ENCODE results near the gene TRABD. TPM values are rescaled to one million over a fixed set of nuclear protein-coding genes. Genes with fewer than 3 reads are reported as not detected.
A peak's percentile ranks its signal among the peaks of the same experiment; 100 is the strongest.
"Not testable (repeated sequence)": the region's sequence is repeated elsewhere in the genome, so short reads cannot be mapped to it uniquely, and the experiment has no call there.

Gene TRABD
- total and polyA plus RNA-seq, 5 donors from 2014 or later, result 33.0 to 115 (median 38.6) TPM

GRCh38 chr22:50202130-50202666 is 16.5 kb downstream of the TRABD start:
- no peak for DNase-seq
- peaks cover 18% of the 10 kb centered on the region for H3K36me3 ChIP-seq (ENCODE audit: control insufficient read depth, insufficient read depth, low read length)
- Mint-ChIP-seq H3K9me3 (no peaks in the 10 kb centered on the region), H3K4me3 (peak overlapping the region; percentile 81 to 90 (median 88)), H3K27ac (peak overlapping the region in 2 of 3 donors; percentile 86), H3K4me1 (peaks cover 0 to 42% (median 21%) of the 10 kb centered on the region in 4 donors), H3K27me3 (no peaks in the 10 kb centered on the region), H3K36me3 (peaks cover 8% of the 10 kb centered on the region)
- ATAC-seq (ENCODE audit: low read depth in 2 of 2), result no peak
- H3K9me3 ChIP-seq (ENCODE audit: control insufficient read depth in 2 of 2, low read length in 2 of 2), result no peaks in the 10 kb centered on the region
- no peak overlapping the region for H3K27ac ChIP-seq (ENCODE audit: insufficient read depth, low read length, poor library complexity, severe bottlenecking)
- peak overlapping the region; percentile 41 for H3K4me3 ChIP-seq (ENCODE audit: low read depth, low read length)
- peaks cover 24% of the 10 kb centered on the region for H3K4me1 ChIP-seq (ENCODE audit: control insufficient read depth, insufficient read depth, low read length, poor library complexity, severe bottlenecking)
- H3K27me3 ChIP-seq (ENCODE audit: control insufficient read depth, insufficient read depth, low read length), result no peaks in the 10 kb centered on the region

- Histone ChIP-seq H3K27me3 (ENCODE audit: control insufficient read depth, insufficient read depth, low read length) (no peaks in the 10 kb centered on the region), H3K36me3 (ENCODE audit: control insufficient read depth, insufficient read depth, low read length) (peaks cover 20% of the 10 kb centered on the region), H3K4me3 (ENCODE audit: low read depth, low read length) (no peak overlapping the region), H3K9me3 (ENCODE audit: control insufficient read depth in 2 of 2, low read length in 2 of 2) (no peaks in the 10 kb centered on the region), H3K27ac (ENCODE audit: insufficient read depth, low read length, poor library complexity, severe bottlenecking) (no peak overlapping the region), H3K4me1 (ENCODE audit: control insufficient read depth, insufficient read depth, low read length, poor library complexity, severe bottlenecking) (peaks cover 24% of the 10 kb centered on the region)
- H3K27ac Mint-ChIP-seq, result no peak overlapping the region
- H3K4me3 Mint-ChIP-seq, result peak overlapping the region in 3 of 4 donors; percentile 51 to 87 (median 57)
- no peaks in the 10 kb centered on the region for H3K27me3 Mint-ChIP-seq
- DNase-seq, result no peak
- no peaks in the 10 kb centered on the region for H3K9me3 Mint-ChIP-seq
- H3K36me3 Mint-ChIP-seq, result peaks cover 8% of the 10 kb centered on the region
- H3K4me1 Mint-ChIP-seq, result peaks cover 0 to 42% (median 21%) of the 10 kb centered on the region in 4 donors
- ATAC-seq (ENCODE audit: low read depth in 2 of 2), result no peak
These were observed 17.6 kb downstream of the TRABD start for GRCh38 chr22:50203288-50203687.

- H3K9me3 Mint-ChIP-seq, result no peaks in the 10 kb centered on the region
- DNase-seq, result no peak
- peaks cover 8% of the 10 kb centered on the region for H3K36me3 Mint-ChIP-seq
- H3K4me3 Mint-ChIP-seq, result peak overlapping the region in 1 of 4 donors; percentile 40
- Histone ChIP-seq H3K4me3 (ENCODE audit: low read depth, low read length) (no peak overlapping the region), H3K27ac (ENCODE audit: insufficient read depth, low read length, poor library complexity, severe bottlenecking) (no peak overlapping the region), H3K36me3 (ENCODE audit: control insufficient read depth, insufficient read depth, low read length) (peaks cover 20% of the 10 kb centered on the region), H3K9me3 (ENCODE audit: control insufficient read depth in 2 of 2, low read length in 2 of 2) (no peaks in the 10 kb centered on the region), H3K27me3 (ENCODE audit: control insufficient read depth, insufficient read depth, low read length) (no peaks in the 10 kb centered on the region), H3K4me1 (ENCODE audit: control insufficient read depth, insufficient read depth, low read length, poor library complexity, severe bottlenecking) (peaks cover 18% of the 10 kb centered on the region)
- ATAC-seq (ENCODE audit: low read depth in 2 of 2), result no peak
- no peak overlapping the region for H3K27ac Mint-ChIP-seq
- peaks cover under 1 to 39% (median 20%) of the 10 kb centered on the region in 4 donors for H3K4me1 Mint-ChIP-seq
- H3K27me3 Mint-ChIP-seq, result no peaks in the 10 kb centered on the region
These were observed 18.9 kb downstream of the TRABD start for GRCh38 chr22:50204571-50204970.

- H3K9me3 Mint-ChIP-seq, DNase-seq: not testable (repeated sequence)
- H3K4me3 Mint-ChIP-seq, result peak overlapping the region in 2 of 4 donors; percentile 40 to 74
These were observed 19.3 kb downstream of the TRABD start for GRCh38 chr22:50204998-50205397.

DNA sequence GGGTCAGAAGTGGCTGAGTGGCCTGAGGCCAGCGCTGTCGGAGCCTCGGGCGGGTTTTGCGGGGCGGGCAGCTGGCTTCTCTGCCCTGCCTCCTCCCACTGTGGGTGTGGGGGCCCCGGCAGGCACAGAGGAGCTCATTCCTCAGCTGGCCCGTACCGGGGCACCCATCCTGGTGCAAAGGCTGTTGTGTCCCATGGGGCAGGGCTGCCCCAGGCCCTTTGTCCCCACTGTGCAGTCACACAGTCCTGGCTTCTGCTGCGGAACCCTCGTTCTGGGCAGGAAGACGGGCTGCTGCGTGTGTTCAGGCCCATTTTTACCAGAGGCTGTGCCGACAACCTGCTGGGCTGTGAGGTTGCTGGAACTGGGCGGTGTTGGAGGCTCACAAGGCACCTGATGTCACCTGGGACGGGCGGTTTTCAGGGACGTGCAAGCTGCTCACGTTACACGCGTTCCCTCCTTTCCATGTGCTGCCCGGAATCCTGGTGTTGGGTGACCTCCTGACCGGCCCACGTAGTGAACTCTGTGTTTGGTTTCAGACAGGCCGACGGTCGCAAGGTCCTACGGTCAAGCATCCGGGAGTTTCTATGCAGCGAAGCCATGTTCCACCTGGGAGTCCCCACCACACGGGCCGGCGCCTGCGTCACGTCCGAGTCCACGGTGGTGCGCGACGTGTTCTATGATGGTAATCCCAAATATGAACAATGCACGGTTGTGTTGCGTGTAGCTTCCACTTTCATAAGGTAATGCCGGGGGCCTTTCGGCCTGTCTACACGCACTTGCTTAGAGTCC is 20.3 kb downstream of the TRABD start:
- Mint-ChIP-seq H3K4me3 (peak overlapping the region in 1 of 4 donors; percentile 5), H3K4me1 (peaks cover 5 to 42% (median 25%) of the 10 kb centered on the region in 4 donors), H3K27me3 (no peaks in the 10 kb centered on the region), H3K36me3 (peaks cover 13% of the 10 kb centered on the region), H3K9me3 (no peaks in the 10 kb centered on the region), H3K27ac (no peak overlapping the region)
- Histone ChIP-seq H3K27ac (ENCODE audit: insufficient read depth, low read length, poor library complexity, severe bottlenecking) (no peak overlapping the region), H3K9me3 (ENCODE audit: control insufficient read depth in 2 of 2, low read length in 2 of 2) (no peaks in the 10 kb centered on the region), H3K36me3 (ENCODE audit: control insufficient read depth, insufficient read depth, low read length) (peaks cover 27% of the 10 kb centered on the region), H3K4me1 (ENCODE audit: control insufficient read depth, insufficient read depth, low read length, poor library complexity, severe bottlenecking) (peaks cover 20% of the 10 kb centered on the region), H3K27me3 (ENCODE audit: control insufficient read depth, insufficient read depth, low read length) (no peaks in the 10 kb centered on the region), H3K4me3 (ENCODE audit: low read depth, low read length) (no peak overlapping the region)
- ATAC-seq (ENCODE audit: low read depth in 2 of 2) (no peak), DNase-seq (no peak)

More at GRCh38 chr22:50204998-50205397, 19.3 kb downstream of the TRABD start:
- Mint-ChIP-seq H3K27ac (peak overlapping the region in 2 of 3 donors; percentile 7 to 10), H3K4me1 (peaks cover 5 to 40% (median 24%) of the 10 kb centered on the region in 4 donors), H3K36me3 (peaks cover 12% of the 10 kb centered on the region)
- Histone ChIP-seq H3K36me3 (ENCODE audit: control insufficient read depth, insufficient read depth, low read length) (peaks cover 20% of the 10 kb centered on the region), H3K4me1 (ENCODE audit: control insufficient read depth, insufficient read depth, low read length, poor library complexity, severe bottlenecking) (peaks cover 18% of the 10 kb centered on the region)
- H3K27me3 ChIP-seq (ENCODE audit: control insufficient read depth, insufficient read depth, low read length); H3K27ac ChIP-seq (ENCODE audit: insufficient read depth, low read length, poor library complexity, severe bottlenecking); H3K4me3 ChIP-seq (ENCODE audit: low read depth, low read length); H3K27me3 Mint-ChIP-seq; ATAC-seq (ENCODE audit: low read depth in 2 of 2); H3K9me3 ChIP-seq (ENCODE audit: control insufficient read depth in 2 of 2, low read length in 2 of 2): not testable (repeated sequence)

- H3K27me3 Mint-ChIP-seq, result no peaks in the 10 kb centered on the region
- no peak overlapping the region for H3K27ac Mint-ChIP-seq
- H3K4me3 ChIP-seq (ENCODE audit: low read depth, low read length), result no peak overlapping the region
- no peaks in the 10 kb centered on the region for H3K9me3 ChIP-seq (ENCODE audit: control insufficient read depth in 2 of 2, low read length in 2 of 2)
- H3K9me3 Mint-ChIP-seq, result no peaks in the 10 kb centered on the region
- H3K4me3 Mint-ChIP-seq, result no peak overlapping the region
- ATAC-seq (ENCODE audit: low read depth in 2 of 2), result no peak
- no peak overlapping the region for H3K27ac ChIP-seq (ENCODE audit: insufficient read depth, low read length, poor library complexity, severe bottlenecking)
- peaks cover 17% of the 10 kb centered on the region for H3K36me3 Mint-ChIP-seq
- no peak for DNase-seq
- peaks cover 31% of the 10 kb centered on the region for H3K36me3 ChIP-seq (ENCODE audit: control insufficient read depth, insufficient read depth, low read length)
- peaks cover 5 to 45% (median 25%) of the 10 kb centered on the region in 4 donors for H3K4me1 Mint-ChIP-seq
- peaks cover 18% of the 10 kb centered on the region for H3K4me1 ChIP-seq (ENCODE audit: control insufficient read depth, insufficient read depth, low read length, poor library complexity, severe bottlenecking)
- H3K27me3 ChIP-seq (ENCODE audit: control insufficient read depth, insufficient read depth, low read length), result no peaks in the 10 kb centered on the region
These were observed 20.9 kb downstream of the TRABD start for GRCh38 chr22:50206599-50206998.

DNA sequence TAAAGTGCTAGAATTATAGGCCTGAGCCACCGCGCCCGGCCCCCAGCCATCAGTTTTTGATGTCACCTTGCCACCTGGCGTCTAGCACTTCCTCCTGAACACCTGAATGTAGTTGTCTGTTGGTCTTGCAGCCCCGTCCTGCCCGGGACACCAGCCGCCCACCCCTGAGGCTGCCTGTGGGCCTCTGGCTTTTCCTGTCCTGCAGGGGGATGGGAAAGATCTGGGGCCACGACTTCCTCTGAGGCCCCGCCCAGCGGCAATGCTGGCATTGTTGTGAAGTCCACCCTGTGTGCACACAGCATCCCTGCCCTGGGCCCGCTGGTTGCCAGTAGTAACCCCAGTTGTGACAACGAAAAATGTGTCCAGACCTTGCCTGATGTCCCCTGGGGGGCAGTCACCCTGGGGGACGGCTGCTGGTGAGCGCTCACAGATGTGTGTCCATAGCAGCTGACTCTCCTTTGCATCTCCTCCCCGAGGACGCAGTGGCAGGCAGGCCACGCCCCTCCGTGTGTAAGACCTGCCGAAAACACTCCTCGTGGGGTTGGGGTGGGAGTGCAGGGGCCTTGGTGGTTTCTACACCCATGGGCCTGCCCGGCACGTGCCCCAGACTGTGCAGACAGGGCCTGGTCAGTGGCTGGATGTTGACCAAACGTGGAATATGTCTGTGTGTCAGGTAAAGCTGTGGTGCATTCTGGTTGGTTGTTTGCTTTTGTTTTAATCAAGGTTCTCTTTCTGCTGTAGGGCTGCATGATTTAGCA is 21.8 kb downstream of the TRABD start:
- peak overlapping the region in 1 of 4 donors; percentile 22 for H3K4me3 Mint-ChIP-seq
- no peaks in the 10 kb centered on the region for H3K9me3 Mint-ChIP-seq
- Histone ChIP-seq H3K4me3 (ENCODE audit: low read depth, low read length) (no peak overlapping the region), H3K27ac (ENCODE audit: insufficient read depth, low read length, poor library complexity, severe bottlenecking) (no peak overlapping the region), H3K4me1 (ENCODE audit: control insufficient read depth, insufficient read depth, low read length, poor library complexity, severe bottlenecking) (peaks cover 8% of the 10 kb centered on the region), H3K27me3 (ENCODE audit: control insufficient read depth, insufficient read depth, low read length) (no peaks in the 10 kb centered on the region), H3K9me3 (ENCODE audit: control insufficient read depth in 2 of 2, low read length in 2 of 2) (no peaks in the 10 kb centered on the region), H3K36me3 (ENCODE audit: control insufficient read depth, insufficient read depth, low read length) (peaks cover 38% of the 10 kb centered on the region)
- peak overlapping the region in 1 of 3 donors; percentile 52 for H3K27ac Mint-ChIP-seq
- peaks cover 7 to 36% (median 27%) of the 10 kb centered on the region in 4 donors for H3K4me1 Mint-ChIP-seq
- no peaks in the 10 kb centered on the region for H3K27me3 Mint-ChIP-seq
- DNase-seq (no peak), ATAC-seq (ENCODE audit: low read depth in 2 of 2) (no peak)
- peaks cover 17% of the 10 kb centered on the region for H3K36me3 Mint-ChIP-seq

Data from CD4-positive, CD25-positive, alpha-beta regulatory T cell (primary cell).